ENCODE measurements around the gene PDCL3.

DNA sequence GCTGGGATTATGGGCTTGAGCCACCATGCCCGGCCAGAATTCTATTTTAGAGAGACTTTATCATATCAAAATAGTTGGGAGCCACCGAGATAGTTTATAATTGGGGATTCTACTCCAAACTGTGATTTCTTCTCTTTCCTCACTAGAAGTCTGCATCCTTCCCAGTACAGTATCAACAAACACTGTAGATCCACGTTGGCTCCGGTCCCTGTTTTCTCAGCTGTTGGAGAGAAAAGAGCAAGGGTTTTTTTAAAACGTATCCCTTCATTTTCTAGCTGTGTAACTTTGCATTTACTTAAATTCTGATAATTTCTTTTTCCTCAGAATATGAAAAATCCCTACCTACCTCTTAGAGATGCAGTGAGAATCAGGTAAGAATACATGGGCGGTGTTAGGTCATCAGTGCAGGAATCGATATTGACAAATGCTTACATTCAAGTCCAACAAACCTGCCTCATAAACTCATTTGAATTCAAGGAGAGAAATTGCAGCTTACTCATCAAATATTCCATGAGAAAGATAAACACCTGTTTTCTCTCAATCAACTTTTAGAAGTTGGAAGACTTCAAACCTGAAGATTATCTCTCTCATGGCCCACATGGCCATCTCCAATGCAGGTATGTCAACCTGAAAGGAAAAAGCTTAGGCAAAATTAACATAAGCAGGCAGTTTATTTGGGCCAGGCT, 17.7 kb upstream of the PDCL3 start:
- TF ChIP-seq, protein P1, sequence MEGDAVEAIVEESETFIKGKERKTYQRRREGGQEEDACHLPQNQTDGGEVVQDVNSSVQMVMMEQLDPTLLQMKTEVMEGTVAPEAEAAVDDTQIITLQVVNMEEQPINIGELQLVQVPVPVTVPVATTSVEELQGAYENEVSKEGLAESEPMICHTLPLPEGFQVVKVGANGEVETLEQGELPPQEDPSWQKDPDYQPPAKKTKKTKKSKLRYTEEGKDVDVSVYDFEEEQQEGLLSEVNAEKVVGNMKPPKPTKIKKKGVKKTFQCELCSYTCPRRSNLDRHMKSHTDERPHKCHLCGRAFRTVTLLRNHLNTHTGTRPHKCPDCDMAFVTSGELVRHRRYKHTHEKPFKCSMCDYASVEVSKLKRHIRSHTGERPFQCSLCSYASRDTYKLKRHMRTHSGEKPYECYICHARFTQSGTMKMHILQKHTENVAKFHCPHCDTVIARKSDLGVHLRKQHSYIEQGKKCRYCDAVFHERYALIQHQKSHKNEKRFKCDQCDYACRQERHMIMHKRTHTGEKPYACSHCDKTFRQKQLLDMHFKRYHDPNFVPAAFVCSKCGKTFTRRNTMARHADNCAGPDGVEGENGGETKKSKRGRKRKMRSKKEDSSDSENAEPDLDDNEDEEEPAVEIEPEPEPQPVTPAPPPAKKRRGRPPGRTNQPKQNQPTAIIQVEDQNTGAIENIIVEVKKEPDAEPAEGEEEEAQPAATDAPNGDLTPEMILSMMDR (conservative IDR thresholded peaks at IDR 0.05), result no peak
- no peak for TF ChIP-seq EZH2 (IDR thresholded peaks at IDR 0.05; ENCODE audit: low read depth)
